Measurements from ENCODE around the gene TM9SF4.
"Not testable (repeated sequence)": the region's sequence is repeated elsewhere in the genome, so short reads cannot be mapped to it uniquely, and the experiment has no call there.

The TM9SF4 gene

GRCh38 chr20:32158943-32159660 lies 49.6 kb downstream of the TM9SF4 start:
- no peak for FAIRE-seq

DNA sequence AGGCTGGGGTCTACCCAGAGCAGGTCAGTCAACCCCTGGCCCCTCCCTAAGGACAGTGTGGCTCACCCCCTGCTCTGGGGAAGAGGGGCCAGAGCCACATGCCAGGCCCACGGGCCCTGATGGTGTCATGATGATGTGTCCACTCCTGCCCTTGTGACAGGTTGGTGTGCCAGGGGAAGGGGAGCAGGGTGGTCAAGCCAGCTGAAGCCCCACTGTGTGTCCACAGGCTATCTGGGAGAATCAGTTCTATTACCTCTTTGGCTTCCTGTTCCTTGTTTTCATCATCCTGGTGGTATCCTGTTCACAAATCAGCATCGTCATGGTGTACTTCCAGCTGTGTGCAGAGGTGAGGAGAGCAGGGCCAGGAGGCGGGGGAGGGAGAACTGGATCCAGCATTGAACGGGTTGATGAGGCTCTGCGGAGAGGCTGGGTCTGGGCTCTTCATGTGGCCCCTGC lies 50.3 kb downstream of the TM9SF4 start:
- FAIRE-seq: no peak

GRCh38 chr20:32160341-32160740 lies 50.8 kb downstream of the TM9SF4 start:
- FAIRE-seq: no peak

GRCh38 chr20:32162351-32162750 lies 52.8 kb downstream of the TM9SF4 start:
- no peak for FAIRE-seq

DNA sequence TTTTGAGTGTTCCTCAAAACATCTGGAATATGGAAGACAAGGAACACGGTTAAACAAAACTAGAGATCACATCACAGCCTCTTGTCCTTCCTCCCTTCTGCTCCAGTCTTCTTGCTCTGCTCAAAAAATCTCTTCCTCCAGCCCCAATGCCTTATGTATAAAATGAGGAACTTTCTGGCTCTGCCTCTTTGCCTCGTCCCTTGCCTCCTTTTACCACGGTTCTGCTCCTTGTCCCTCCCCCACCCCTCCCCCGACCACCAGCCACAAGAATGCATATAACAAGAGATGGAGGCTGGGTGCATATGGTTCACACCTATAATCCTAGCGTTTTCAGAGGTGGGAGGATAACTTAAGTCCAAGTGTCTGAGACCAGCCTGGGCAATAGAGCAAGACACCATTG lies 54.4 kb downstream of the TM9SF4 start:
- no peak for FAIRE-seq

GRCh38 chr20:32164984-32165735 lies 55.6 kb downstream of the TM9SF4 start:
- FAIRE-seq: no peak

DNA sequence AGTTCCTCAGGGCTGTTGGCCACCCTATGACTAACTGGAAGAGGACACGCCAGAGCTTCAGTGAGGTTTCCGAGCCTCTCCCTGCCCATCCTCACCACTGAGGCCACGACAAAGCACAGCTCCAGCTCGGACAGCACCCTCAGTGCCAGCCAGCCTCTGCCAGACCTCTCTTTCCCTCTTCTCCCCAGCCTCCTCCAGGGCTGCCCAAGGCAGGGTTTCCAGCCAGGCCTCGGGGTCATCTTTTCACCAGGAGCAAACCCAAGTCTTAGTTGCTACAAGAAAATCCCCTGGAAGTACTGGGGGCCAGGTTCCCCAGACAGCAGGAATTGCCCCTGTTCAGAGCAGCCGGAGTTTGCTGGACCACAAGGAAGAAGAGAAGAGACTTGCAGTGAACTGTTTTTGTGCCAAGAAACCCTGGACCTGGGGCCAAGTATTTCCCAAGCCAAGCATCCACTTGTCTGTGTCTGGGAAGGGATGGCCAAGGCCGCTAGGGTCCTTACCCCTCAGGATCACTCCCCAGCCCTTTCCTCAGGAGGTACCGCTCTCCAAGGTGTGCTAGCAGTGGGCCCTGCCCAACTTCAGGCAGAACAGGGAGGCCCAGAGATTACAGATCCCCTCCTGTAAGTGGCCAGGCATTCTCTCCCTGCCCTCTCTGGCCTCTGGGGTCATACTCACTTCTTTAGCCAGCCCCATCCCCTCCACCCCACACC lies 56.5 kb downstream of the TM9SF4 start:
- no peak for FAIRE-seq

DNA sequence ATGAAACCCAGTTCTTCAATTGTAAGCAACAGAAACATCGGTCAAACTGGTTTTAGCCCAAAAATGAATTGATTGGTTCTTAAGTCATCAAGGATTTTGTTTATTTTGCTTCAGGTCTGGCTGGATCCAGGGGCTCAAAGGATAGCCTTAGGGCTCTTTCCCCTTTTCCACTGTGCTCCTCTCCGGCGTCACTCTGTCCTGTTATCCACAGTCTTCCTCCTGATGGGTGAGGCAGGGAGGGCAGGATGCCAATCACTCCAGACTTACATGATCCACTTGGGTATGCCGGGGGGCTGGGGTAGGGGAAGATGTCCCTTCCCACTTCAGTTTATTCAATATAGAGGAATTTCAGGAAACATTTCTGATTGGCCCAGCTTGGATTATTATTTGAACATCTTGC lies 58.0 kb downstream of the TM9SF4 start:
- no peak for FAIRE-seq

DNA sequence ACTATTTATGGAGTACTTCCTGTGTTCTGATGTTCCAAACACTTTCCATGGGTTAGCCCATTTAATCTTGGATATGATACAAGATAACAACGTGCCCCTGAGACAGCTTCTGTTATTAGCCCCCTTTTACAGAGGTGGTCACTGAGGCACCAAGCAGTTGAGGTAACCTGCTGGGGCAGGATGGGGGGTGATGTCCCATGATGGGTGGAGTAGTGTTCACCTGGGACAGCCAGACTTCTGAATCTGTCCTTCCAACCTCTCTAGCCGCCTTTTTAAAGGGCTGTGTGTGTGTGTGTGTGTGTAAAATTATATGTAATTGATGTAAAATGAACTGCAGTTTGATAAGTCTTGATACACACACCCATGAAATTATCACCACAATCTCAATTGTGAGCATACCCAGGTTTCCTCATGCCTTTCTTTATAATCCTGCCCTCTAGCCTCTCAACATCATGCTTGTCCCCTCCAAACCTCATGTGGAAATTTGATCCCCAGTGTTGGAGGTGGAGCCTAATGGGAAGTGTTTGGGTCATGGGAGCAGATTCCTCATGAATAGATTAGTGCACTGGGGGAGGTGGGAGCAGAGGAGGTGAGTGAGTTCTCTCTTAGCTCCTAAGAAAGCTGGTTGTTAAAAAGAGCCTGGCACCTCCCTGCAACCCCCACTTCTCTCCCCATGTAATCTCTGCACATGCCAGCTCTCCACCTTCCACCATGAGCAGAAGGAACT lies 58.8 kb downstream of the TM9SF4 start:
- FAIRE-seq: no peak

GRCh38 chr20:32177696-32178095 lies 68.2 kb downstream of the TM9SF4 start:
- FAIRE-seq: not testable (repeated sequence)

GRCh38 chr20:32179515-32179914 lies 70.0 kb downstream of the TM9SF4 start:
- FAIRE-seq: no peak

- no peak for FAIRE-seq
Observed at GRCh38 chr20:32179934-32180333, 70.4 kb downstream of the TM9SF4 start.

GRCh38 chr20:32181606-32182005 lies 72.1 kb downstream of the TM9SF4 start:
- FAIRE-seq: no peak

DNA sequence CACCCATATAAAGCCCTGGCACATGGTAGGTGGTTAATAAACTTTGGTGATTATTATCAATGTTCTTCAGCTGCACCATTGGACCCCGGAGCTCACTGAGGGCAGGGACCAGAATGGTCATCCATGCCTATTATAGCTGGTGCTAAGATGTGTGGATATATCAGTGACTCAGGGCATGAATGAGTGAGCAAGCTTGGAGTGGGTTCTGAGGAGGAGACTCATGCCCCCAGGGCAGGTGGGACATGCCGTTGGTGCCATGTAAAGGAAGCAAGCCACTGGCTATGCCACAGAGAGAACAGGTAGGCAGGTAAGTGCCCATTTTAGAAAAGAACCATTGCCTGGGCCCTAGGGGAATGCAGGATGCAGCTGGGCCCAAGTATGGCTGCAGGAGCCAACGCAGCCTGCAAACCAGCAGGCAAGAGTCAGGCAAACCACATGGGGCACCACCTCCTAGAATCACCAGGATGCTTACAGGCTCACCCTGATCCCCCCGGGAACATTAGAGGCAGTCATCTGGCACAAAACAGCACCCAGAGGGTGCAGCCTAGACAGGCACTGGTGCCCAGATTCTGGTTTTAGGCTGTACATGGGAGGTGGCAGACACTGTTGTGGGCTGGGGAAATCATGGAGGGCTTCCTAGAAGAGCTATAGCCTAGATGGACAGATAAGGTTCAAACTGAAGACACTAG lies 74.6 kb downstream of the TM9SF4 start:
- no peak for FAIRE-seq

GRCh38 chr20:32184961-32185603 lies 75.6 kb downstream of the TM9SF4 start:
- FAIRE-seq: no peak

- FAIRE-seq: no peak
Observed at GRCh38 chr20:32186506-32186905, 77.0 kb downstream of the TM9SF4 start.

GRCh38 chr20:32188376-32189122 lies 79.0 kb downstream of the TM9SF4 start:
- FAIRE-seq: no peak

DNA sequence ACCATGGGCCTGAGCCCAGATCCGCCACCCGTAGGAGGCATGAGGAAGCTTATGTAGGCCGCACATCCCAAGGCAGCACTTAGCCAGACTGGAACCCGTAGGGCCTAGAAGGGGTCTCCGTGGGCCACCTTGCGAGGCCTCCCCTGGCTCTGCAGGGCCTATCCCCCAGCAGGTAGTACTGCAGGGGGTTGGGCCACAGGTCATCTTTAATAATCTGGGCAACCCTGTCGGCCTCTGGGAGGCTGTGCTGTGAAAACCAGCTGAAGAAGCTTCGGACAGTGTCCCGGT lies 79.6 kb downstream of the TM9SF4 start:
- FAIRE-seq: no peak

GRCh38 chr20:32189691-32190615 lies 80.4 kb downstream of the TM9SF4 start:
- FAIRE-seq: no peak

All from endometrium (tissue), 2 donors.